NAMALWA (cell line): ENCODE measurements around the gene TXLNA.
A peak's percentile ranks its signal among the peaks of the same experiment; 100 is the strongest.

Experiments used
- DNase-seq: peaks from one replicate; pipeline ENCODE4 v3.0.0-alpha.2; 2015; ENCODE audit warnings: low spot score

The TXLNA gene

GRCh38 chr1:32215629-32216480 lies 36.4 kb downstream of the TXLNA start:
- DNase-seq = peak; percentile 76

GRCh38 chr1:32216566-32216965 lies 37.1 kb downstream of the TXLNA start:
- DNase-seq = no peak

DNA sequence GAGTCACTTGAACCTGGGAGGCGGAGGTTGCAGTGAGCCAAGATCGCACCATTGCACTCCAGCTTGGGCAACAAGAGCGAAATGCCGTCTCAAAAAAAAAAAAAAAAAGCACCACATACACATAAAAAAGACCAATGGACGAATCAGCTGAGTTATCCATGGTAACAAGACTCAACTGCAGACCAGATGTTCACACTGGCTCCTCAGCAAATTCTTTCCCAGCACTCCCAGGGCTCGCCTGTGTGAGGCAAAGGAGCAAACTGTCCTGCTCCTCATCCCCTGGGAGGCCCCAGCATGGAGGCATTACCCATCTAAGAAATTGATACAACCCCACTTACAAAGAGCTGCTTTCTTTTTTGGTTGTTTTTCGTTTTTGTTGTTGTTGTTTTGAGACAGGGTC lies 39.5 kb downstream of the TXLNA start:
- DNase-seq = no peak

DNA sequence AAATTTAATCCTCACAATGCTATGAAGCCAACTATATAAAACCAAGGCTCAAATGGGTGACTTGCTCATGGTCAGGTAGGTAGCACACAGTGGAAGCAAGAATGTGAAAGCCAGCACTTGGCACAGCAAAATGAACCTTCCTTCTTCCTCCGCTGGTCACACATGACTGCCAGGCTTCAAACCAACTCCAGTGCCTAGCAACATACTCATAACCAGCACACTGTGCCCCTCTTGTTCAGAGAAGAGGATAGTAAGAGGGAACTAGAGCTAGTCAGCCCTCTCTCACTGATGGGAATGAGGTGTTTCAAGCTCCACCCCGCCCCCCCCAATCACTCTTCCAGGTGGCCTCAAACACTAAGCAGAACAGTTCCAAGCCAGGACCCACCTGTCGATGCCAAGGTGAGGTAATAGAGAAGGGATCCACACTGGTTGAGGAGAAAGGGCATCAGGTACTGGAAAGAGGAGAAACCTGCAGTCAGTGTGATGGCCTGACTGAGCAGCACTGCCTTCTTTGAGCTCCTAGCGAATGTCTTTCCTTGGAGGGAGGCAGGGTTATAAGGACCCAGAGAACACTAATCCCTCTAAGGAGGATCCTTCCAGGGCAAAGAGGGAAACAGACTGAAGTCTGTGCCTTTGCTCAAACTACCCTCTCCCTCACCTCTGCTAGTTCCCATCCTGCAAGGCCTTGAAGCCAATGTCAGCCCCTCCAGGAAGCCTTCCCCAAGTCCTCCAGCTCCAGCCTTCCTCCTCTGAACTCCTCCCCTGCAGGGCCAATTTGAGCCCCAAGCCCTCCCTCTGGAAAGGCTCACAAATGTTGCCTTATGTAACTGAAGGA lies 41.5 kb downstream of the TXLNA start:
- peak; percentile 77 for DNase-seq

DNA sequence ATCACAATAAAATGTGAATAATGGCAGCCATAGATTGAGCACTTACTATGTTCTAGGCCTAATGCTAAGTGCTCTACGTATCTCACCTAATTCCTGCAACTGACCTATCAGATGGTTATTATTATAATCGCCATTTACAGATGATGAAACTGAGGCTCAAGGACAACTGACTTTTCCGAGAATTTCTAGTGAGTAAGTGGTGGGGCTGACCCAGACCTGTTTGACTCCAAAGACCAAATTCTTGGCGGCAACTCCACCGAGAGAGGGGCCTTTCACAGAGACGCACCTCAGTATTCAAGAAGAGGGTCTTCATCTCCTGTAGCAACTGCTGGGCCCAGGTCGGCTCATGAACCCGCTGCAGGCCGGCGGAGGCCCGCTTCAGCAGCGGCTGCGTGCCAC lies 42.1 kb downstream of the TXLNA start:
- no peak for DNase-seq

DNA sequence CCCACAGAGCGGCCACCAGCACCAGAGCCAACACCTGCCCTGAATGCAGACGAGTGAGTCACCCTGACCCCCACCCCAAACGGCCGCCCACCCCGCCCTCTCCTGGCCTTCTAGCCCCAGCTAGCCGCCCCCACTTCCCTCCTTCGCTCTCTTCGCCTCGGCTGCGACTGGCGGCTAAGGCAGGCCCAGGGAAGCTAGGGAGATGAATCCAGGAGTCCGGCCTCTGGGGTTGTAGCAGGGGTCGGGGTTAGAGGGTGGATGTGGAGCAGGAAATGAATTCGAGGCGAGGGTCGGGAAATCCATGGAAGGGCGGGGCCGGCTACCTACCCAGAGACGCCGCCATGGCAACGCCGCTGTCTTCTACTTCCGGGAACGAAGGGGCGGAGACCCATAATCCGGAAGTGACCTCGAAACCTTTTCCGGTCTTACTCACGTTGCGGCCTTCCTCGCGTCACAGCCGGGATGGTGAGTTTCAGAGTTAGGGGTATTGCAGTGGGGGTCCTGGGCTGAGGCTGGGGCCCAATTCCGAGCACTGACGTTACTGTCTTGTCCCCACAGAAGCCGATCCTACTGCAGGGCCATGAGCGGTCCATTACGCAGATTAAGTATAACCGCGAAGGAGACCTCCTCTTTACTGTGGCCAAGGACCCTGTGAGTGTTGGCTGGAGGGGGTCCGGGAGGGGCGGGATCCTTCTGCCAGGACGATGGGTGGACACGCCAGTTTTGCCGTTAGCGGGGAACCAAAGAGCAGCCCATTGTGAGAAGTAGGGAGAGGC lies 42.7 kb downstream of the TXLNA start, which contains the start of the genes EIF3I and TMEM234:
Gene EIF3I (plus strand): TSS at position 428 of the 776 bp plus-strand sequence. CDS start 35 bp downstream, at position 463.
Gene TMEM234 (minus strand): TSS at position 374 of the 776 bp plus-strand sequence. CDS start 31 bp downstream, at position 343.
- peak; percentile 94 for DNase-seq

GRCh38 chr1:32223683-32224082 lies 44.2 kb downstream of the TXLNA start:
- DNase-seq = no peak

DNA sequence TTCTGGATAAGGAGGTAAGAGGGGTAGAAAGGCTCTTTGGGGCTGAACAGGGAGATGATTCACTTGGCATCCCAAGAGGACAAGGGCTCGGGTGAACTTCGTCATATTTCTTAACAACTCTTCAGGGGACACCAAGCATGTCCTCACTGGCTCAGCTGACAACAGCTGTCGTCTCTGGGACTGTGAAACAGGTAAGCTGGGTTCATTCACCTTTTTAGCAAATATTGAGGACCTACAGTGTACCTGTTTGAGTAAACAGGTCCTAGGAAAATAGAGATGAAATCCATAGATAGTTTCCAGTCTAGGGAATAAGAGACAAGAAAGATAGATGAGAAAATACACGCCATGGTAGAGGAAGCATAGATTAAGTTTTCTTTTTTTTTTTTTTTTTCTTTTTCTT lies 44.8 kb downstream of the TXLNA start:
- DNase-seq = no peak

- DNase-seq = no peak
These were observed 49.3 kb downstream of the TXLNA start for GRCh38 chr1:32228771-32229170.

DNA sequence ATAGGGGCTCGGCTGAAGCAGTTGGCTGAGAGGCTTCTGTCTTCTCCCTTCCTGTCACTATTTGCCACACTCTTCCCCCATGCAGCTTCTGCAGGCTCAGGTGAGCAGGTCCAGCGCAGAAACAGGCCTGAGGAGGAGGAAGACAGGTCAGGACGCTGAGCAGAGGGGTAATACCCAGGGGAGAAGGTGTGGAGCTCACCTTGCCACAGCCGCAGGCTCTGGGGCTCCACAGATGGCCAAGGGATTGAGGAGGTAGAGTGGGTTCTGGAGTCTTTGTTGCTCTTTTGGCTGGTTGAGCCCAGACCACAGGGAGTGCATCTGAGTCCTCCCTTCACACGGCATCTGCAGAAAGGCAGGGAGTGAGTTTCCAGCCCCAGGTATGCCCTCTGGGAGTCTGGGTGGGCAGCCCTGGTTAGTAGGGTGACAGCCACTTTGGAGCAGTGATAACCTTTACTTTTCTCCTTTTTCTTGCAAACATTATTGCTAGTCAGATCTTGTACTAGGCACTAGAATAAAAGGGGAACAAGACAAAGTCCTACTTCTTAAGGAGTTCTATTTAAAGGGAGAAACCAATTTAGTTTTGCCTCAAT lies 52.5 kb downstream of the TXLNA start:
- no peak for DNase-seq

GRCh38 chr1:32232558-32233304 lies 53.3 kb downstream of the TXLNA start:
- no peak for DNase-seq

DNA sequence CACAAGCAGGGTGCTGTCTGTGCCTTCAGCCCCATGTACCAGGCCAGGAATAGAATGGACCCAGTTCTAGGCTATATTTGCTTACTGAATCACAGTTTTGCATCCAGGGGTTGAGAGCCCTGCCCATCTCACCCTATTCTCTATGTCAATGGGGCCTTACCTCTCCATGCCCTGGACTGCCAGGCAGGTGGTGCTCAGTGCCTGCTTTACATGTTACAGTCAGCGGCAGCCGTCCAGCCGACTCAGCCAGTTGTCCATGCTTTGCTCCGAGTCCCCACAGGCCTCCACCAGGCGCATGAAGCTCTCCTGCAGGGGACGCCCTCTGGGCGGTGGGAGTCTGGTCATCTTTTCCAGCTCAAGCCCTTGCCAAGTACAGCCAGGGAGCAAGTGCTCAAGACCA lies 55.3 kb downstream of the TXLNA start:
- DNase-seq = no peak

- no peak for DNase-seq
These were observed 59.9 kb downstream of the TXLNA start for GRCh38 chr1:32239337-32239736.

- no peak for DNase-seq
These were observed 60.3 kb downstream of the TXLNA start for GRCh38 chr1:32239790-32240139.

GRCh38 chr1:32240140-32240951 lies 60.9 kb downstream of the TXLNA start:
- DNase-seq = no peak

- DNase-seq = no peak
These were observed 61.7 kb downstream of the TXLNA start for GRCh38 chr1:32241001-32241763.

DNA sequence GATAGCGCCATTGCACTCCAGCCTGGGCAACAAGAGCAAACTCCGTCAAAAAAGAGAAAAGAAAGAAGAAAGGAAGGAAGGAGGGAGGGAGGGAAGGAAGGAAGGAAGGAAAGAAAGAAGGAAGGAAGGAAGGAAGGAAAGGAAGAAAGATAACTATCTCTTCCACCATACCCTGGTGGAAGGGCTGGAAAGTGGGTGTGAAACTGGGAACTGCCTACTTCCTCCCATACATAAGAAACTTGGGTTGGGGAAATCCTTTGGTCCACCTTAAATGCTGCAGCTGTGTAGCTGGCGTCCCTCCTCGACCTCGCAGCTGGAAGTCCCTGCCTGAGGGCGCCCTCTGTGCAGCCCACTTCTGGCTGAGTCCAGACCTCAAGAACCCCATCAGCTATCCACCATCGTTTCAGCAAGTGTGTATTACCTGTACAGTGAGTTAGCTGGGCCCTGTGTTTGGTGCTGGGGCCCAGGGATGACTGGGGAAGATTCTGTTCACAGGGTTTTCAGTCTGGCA lies 62.9 kb downstream of the TXLNA start:
- DNase-seq = no peak

DNA sequence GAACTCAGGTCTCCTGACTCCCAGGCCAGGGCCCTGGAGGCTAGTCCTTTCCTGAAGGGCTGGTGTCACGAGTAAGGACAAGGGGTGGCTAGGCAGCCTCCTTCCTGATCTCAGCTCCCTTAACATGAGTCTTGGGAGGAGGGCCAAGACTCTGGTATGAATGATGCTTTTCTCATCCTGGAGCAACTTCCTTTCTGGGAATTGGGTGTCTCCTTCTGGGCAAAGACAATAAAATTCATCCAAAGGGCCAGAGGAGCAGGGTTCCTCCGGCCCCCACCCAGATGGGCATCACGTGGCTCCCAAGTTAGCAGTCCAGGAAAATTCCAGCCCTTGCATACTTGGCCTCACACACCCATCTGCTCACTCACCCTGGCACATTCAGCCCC lies 67.4 kb downstream of the TXLNA start, which contains the start of gene FAM167B:
Gene FAM167B (plus strand): TSS at position 335 of the 386 bp plus-strand sequence. CDS start 200 bp downstream, outside the sequence.
- DNase-seq = no peak

- DNase-seq = no peak
These were observed 68.0 kb downstream of the TXLNA start for GRCh38 chr1:32247452-32247851.
